AG04450 (cell line): ENCODE measurements around the gene CHCHD3. TPM values are rescaled to one million over a fixed set of nuclear protein-coding genes. Genes with fewer than 3 reads are reported as not detected.

Experiments
- CTCF ChIA-PET: fragments of 300-600, 350-600 bp; formaldehyde crosslinking; extraction: SDS; loops from one replicate; lab custom pipeline; 2022; ENCODE audit warnings: antibody characterized with exemption, inconsistent platforms; lab: Charles Lee
- POLR2A ChIA-PET: fragments of 350-600 bp; formaldehyde crosslinking; extraction: SDS; loops from one replicate; lab custom pipeline; 2021; ENCODE audit warnings: antibody characterized with exemption, inconsistent platforms; lab: Yijun Ruan, JAX
- DNase-seq: peaks from one replicate; pipeline ENCODE4 v3.0.0-alpha.2; 2011; ENCODE audit warnings: low read depth, low spot score
- H3K27ac ChIP-seq: one replicate; pipeline ENCODE4 v1.5.1; 2012; ENCODE audit warnings: low read depth, low read length, control low read depth
- H3K27me3 ChIP-seq: one replicate; pipeline ENCODE4 v1.6.0; 2012; ENCODE audit warnings: low read length; ENCODE audit not compliant: control insufficient read depth, insufficient read depth
- H3K4me3 ChIP-seq: 2 replicates; pipeline ENCODE4 v1.5.1; 2011; ENCODE audit warnings: mild to moderate bottlenecking, low read depth, low read length, control low read depth
- H3K9me3 ChIP-seq: 2 replicates; pipeline ENCODE4 v1.5.1; 2012; ENCODE audit warnings: low read length; ENCODE audit not compliant: control insufficient read depth, insufficient read depth
- CTCF ChIP-seq: IDR thresholded peaks from 2 replicates; pipeline ENCODE4 v1.5.1; 2011; ENCODE audit warnings: low read depth, low read length, control low read depth, inconsistent platforms
- polyA plus RNA-seq: library from polyadenylated mRNA; depleted of rRNA; stranded (reverse); fragments of >200 nt; gene quantifications from 2 replicates; pipeline ENCODE4 v1.2.3, GENCODE V29; 2011

Gene CHCHD3
- polyA plus RNA-seq, 1 experiment: 77.8 TPM

- H3K27ac ChIP-seq: no peak overlapping the region
- DNase-seq: no peak
- H3K9me3 ChIP-seq: peaks cover 7% of the 10 kb centered on the region
- ChIA-PET POLR2A (no interaction called here), CTCF (no interaction called here)
- no peak overlapping the region for H3K4me3 ChIP-seq
- no peak for TF ChIP-seq CTCF
- peaks cover 38% of the 10 kb centered on the region for H3K27me3 ChIP-seq
These were observed 324.1 kb downstream of the CHCHD3 start for GRCh38 chr7:132757783-132758182.

GRCh38 chr7:132756484-132756990 lies 325.4 kb downstream of the CHCHD3 start:
- POLR2A ChIA-PET: no interaction called here
- H3K27me3 ChIP-seq: peaks cover 30% of the 10 kb centered on the region
- H3K27ac ChIP-seq: no peak overlapping the region
- CTCF ChIA-PET: no interaction called here
- TF ChIP-seq CTCF: no peak
- H3K9me3 ChIP-seq: peaks cover 7% of the 10 kb centered on the region
- DNase-seq: no peak
- H3K4me3 ChIP-seq: no peak overlapping the region

- CTCF ChIA-PET: no interaction called here
- peaks cover 34% of the 10 kb centered on the region for H3K27me3 ChIP-seq
- no peak overlapping the region for H3K27ac ChIP-seq
- DNase-seq: no peak
- H3K9me3 ChIP-seq: peaks cover 7% of the 10 kb centered on the region
- POLR2A ChIA-PET: no interaction called here
- H3K4me3 ChIP-seq: no peak overlapping the region
- no peak for TF ChIP-seq CTCF
These were observed 326.1 kb downstream of the CHCHD3 start for GRCh38 chr7:132755538-132756483.

- POLR2A ChIA-PET: no interaction called here
- DNase-seq: no peak
- CTCF ChIA-PET: no interaction called here
These were observed 329.5 kb downstream of the CHCHD3 start for GRCh38 chr7:132752431-132752830.

More at GRCh38 chr7:132752431-132752830, 329.5 kb downstream of the CHCHD3 start:
- H3K27me3 ChIP-seq: peaks cover 26% of the 10 kb centered on the region
- peaks cover 4% of the 10 kb centered on the region; the same call in 1 of the 2 replicates for H3K9me3 ChIP-seq
- H3K4me3 ChIP-seq: no peak overlapping the region
- H3K27ac ChIP-seq: no peak overlapping the region
- TF ChIP-seq CTCF: no peak
